HL-60 (cell line): Measurements from ENCODE around the gene SORBS2.

Experiments used
- CTCF ChIP-seq: IDR thresholded peaks from one replicate; pipeline ENCODE4 v1.5.1; 2011; ENCODE audit warnings: low read length, control low read depth, inconsistent platforms; ENCODE audit not compliant: insufficient read depth
- POLR2AphosphoS5 ChIP-seq: IDR thresholded peaks from 2 replicates; pipeline ENCODE4 v1.6.1; 2012; ENCODE audit warnings: low read depth

- TF ChIP-seq POLR2AphosphoS5 (no peak), CTCF (no peak)
Measured at GRCh38 chr4:185734214-185734613, 77.8 kb downstream of the SORBS2 start.
